Uterus (tissue), 4 donors: Measurements from ENCODE around the gene RASSF10. TPM values are rescaled to one million over a fixed set of nuclear protein-coding genes. Genes with fewer than 3 reads are reported as not detected.

Source experiments
- DNase-seq, 2 donors: peaks; one replicate each; pipeline ENCODE4 v3.0.0-alpha.2; 2019 to 2020
- H3K27ac ChIP-seq, 2 donors: fragments of 200-600 bp; sonication (generic); 1 replicate in 1 of 2; 2 replicates in 1 of 2; pipeline ENCODE4 v1.5.1; 2016 to 2018
- H3K27me3 ChIP-seq, 2 donors: fragments of 200-600 bp; sonication (generic); one replicate each; pipeline ENCODE4 v1.5.1; 2018 to 2019; ENCODE audit warnings: control low read depth in 1 of 2
- H3K36me3 ChIP-seq, 2 donors: fragments of 200-600 bp; sonication (generic); one replicate each; pipeline ENCODE4 v1.5.1; 2019; ENCODE audit warnings: control low read depth in 1 of 2
- H3K4me1 ChIP-seq, 2 donors: fragments of 200-600 bp; sonication (generic); one replicate each; pipeline ENCODE4 v1.5.1; 2018 to 2019; ENCODE audit warnings: control low read depth in 1 of 2
- H3K4me3 ChIP-seq, 2 donors: fragments of 200-600 bp; sonication (generic); 1 replicate in 1 of 2; 2 replicates in 1 of 2; pipeline ENCODE4 v1.5.1; 2018 to 2019; ENCODE audit warnings: mild to moderate bottlenecking in 1 of 2
- H3K9me3 ChIP-seq, 2 donors: fragments of 200-600 bp; sonication (generic); one replicate each; pipeline ENCODE4 v1.5.1; 2019; ENCODE audit warnings: control low read depth in 1 of 2
- POLR2A ChIP-seq, 2 donors: fragments of 450-650 bp; IDR thresholded peaks; one replicate each; pipeline ENCODE4 v1.6.1; 2016; ENCODE audit warnings: antibody characterized with exemption in 2 of 2, mild to moderate bottlenecking in 1 of 2, moderate library complexity in 1 of 2
- intact Hi-C: fragments of 100-400 bp; cut with DNase I; formaldehyde crosslinking; loops from one replicate; pipeline ENCODE4 v1.15.1; 2023; ENCODE audit warnings: low total_unique reads
- total RNA-seq, 4 donors: library from RNA; depleted of rRNA in 3 of 4; stranded (reverse); fragments of >200 nt in 3 of 4; gene quantifications; one replicate each; pipeline versions ENCODE4 v1.1.0 to v1.2.4, GENCODE V29; 2014 to 2023
- TF ChIP-seq, protein P1 (sequence below), 4 experiments: fragments of 200-600 bp in 2 of 4; fragments of 450-650 bp in 2 of 4; sonication (generic) in 2 of 4; IDR thresholded peaks; one replicate each; pipeline ENCODE4 v1.5.1; 2016 to 2019; ENCODE audit warnings: antibody characterized with exemption in 4 of 4, mild to moderate bottlenecking in 2 of 4, moderate library complexity in 1 of 4
- donor health status: DM: yes; HTN: yes; CAD: no.

The RASSF10 gene
- total RNA-seq, 4 donors from 2014 or later = 0.27 to 5.8 TPM; not detected in 2

DNA sequence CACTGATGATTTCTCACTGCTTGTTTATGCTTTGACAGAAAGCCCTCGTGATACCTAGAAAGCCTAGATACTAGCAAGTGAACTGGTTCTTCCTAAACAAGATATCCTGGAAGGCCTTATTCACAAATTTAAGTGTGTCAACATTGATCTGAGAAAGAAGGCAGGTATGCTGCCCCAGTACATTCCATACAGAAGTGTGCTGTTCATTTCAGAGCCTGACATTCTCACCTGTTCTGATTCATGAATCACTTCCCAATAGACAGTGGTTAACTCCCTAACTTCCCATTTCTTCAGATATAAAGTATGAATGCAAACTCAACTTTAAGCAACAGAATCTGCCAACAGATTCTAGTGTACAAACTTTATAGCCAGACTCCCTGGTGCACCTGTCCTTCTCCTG lies 15.5 kb upstream of the RASSF10 start:
- no peaks in the 10 kb centered on the region for H3K4me1 ChIP-seq

DNA sequence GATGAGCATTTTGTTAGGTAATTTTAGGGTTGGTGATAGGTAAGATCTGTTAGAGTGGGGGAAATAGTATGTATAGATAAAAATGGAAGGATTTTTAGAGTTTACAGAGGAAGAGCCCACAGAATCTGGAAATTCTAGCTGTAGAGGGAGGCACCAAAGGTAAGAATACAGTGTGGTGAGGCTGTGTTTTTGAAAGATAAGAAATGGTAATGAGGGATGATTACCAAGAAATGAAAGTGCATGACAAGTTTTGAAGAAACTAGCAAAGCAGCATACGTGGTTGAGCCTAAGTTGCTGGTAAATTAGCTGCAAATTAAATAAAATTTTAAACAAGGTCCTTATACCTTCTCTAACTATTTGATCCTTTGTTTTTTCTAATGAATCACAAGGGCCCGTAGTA lies 14.6 kb upstream of the RASSF10 start:
- Histone ChIP-seq H3K4me1 (no peaks in the 10 kb centered on the region), H3K27me3 (no peaks in the 10 kb centered on the region), H3K36me3 (no peaks in the 10 kb centered on the region), H3K4me3 (no peak overlapping the region), H3K9me3 (no peaks in the 10 kb centered on the region), H3K27ac (no peak overlapping the region)
- intact Hi-C loops = no loop called here
- TF ChIP-seq, protein P1, sequence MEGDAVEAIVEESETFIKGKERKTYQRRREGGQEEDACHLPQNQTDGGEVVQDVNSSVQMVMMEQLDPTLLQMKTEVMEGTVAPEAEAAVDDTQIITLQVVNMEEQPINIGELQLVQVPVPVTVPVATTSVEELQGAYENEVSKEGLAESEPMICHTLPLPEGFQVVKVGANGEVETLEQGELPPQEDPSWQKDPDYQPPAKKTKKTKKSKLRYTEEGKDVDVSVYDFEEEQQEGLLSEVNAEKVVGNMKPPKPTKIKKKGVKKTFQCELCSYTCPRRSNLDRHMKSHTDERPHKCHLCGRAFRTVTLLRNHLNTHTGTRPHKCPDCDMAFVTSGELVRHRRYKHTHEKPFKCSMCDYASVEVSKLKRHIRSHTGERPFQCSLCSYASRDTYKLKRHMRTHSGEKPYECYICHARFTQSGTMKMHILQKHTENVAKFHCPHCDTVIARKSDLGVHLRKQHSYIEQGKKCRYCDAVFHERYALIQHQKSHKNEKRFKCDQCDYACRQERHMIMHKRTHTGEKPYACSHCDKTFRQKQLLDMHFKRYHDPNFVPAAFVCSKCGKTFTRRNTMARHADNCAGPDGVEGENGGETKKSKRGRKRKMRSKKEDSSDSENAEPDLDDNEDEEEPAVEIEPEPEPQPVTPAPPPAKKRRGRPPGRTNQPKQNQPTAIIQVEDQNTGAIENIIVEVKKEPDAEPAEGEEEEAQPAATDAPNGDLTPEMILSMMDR (IDR thresholded peaks at IDR 0.05) = no peak
- TF ChIP-seq POLR2A (IDR thresholded peaks at IDR 0.05) = no peak
- no peak for DNase-seq

More for the DNA sequence above, 15.5 kb upstream of the RASSF10 start:
- Histone ChIP-seq H3K27ac (no peak overlapping the region), H3K27me3 (no peaks in the 10 kb centered on the region), H3K9me3 (no peaks in the 10 kb centered on the region), H3K36me3 (no peaks in the 10 kb centered on the region), H3K4me3 (no peak overlapping the region)
- TF ChIP-seq POLR2A (IDR thresholded peaks at IDR 0.05) = no peak
- TF ChIP-seq, protein P1 (IDR thresholded peaks at IDR 0.05) = no peak
- DNase-seq = no peak
- intact Hi-C loops = no loop called here

DNA sequence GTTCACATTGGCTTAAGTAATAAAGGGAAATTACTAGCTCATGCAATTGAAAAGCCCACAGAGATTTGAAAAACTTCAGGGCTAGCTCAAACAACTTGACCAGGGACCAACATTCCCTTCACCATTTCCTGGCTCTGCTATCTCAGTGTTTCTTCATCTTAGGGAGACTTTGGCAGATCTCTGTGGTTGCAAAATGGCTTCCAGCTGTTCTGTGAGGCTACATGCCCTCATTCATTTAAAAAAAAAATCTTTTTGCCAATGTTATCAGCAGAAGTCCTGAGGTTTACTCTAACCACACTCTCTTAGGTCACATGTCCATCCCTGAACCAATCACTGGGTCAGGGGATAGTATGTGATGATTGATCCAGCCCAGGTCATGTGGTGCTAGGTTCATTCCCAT lies 13.9 kb upstream of the RASSF10 start:
- no peak overlapping the region for H3K27ac ChIP-seq
- intact Hi-C loops = no loop called here

DNA sequence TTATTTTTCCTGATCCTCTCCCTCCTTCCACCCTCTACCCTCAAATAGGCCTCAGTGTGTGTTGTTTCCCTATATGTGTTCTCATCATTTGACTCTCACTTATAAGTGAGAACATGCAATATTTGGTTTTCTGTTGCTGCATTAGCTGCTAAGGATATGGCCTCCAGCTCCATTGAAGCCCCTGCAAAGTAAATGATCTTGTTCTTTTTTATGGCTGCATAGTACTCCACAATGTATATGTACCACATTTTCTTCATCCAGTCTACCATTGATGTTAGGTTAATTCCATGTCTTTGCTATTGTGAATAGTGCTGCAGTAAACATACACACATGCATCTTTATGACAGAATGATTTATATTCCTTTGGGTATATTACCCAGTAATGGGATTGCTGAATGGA lies 13.3 kb upstream of the RASSF10 start:
- intact Hi-C loops = no loop called here
- Histone ChIP-seq H3K36me3 (no peaks in the 10 kb centered on the region), H3K27ac (no peak overlapping the region), H3K4me3 (no peak overlapping the region), H3K4me1 (no peaks in the 10 kb centered on the region), H3K27me3 (no peaks in the 10 kb centered on the region), H3K9me3 (no peaks in the 10 kb centered on the region)
- no peak for DNase-seq
- TF ChIP-seq, protein P1 (IDR thresholded peaks at IDR 0.05) = no peak
- TF ChIP-seq POLR2A (IDR thresholded peaks at IDR 0.05) = no peak

More for the DNA sequence above, 13.9 kb upstream of the RASSF10 start:
- TF ChIP-seq POLR2A (IDR thresholded peaks at IDR 0.05) = no peak
- TF ChIP-seq, protein P1 (IDR thresholded peaks at IDR 0.05) = no peak
- Histone ChIP-seq H3K36me3 (no peaks in the 10 kb centered on the region), H3K27me3 (no peaks in the 10 kb centered on the region), H3K4me3 (no peak overlapping the region), H3K9me3 (no peaks in the 10 kb centered on the region), H3K4me1 (no peaks in the 10 kb centered on the region)
- no peak for DNase-seq

DNA sequence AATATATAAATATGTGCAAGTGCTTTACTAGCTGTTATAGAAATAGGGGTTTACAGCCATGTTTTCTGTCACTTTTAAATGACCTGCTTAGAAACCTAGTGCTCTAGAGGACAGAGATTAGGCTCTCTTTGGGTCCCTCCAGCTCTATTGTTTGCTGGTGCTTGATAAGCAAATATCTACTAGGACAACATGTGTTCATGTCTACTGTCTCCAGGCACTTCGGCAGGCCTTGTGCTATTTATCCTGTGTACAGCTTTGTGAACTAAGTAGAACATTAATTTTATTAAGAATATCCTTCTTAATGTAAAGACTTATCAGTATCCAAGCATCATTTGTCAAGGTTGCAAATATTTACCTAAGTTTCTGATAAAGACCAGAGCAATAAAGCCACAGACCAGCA lies 11.9 kb upstream of the RASSF10 start:
- intact Hi-C loops = no loop called here
- Histone ChIP-seq H3K27ac (no peak overlapping the region), H3K4me1 (no peaks in the 10 kb centered on the region), H3K9me3 (no peaks in the 10 kb centered on the region), H3K36me3 (no peaks in the 10 kb centered on the region), H3K4me3 (no peak overlapping the region), H3K27me3 (no peaks in the 10 kb centered on the region)
- no peak for TF ChIP-seq POLR2A (IDR thresholded peaks at IDR 0.05)
- TF ChIP-seq, protein P1 (IDR thresholded peaks at IDR 0.05) = no peak
- DNase-seq = no peak
